Stimulated activated CD4-positive, alpha-beta T cell treated with anti-CD3 and anti-CD28 coated beads, Interleukin-12 subunit alpha, Interleukin-12 subunit beta, amount 100 ng/mL, for 48 hours (primary cell): Measurements from ENCODE around the gene TSPO2.

ENCODE experiments used
- DNase-seq, 3 donors: peaks; one replicate each; pipeline ENCODE4 v3.0.0-alpha.2; 2020; ENCODE audit warnings: low read depth in 2 of 3, low spot score in 1 of 3

Gene TSPO2

GRCh38 chr6:41074692-41075436 lies 32.6 kb downstream of the TSPO2 start:
- DNase-seq: no peak

GRCh38 chr6:41075651-41076626 lies 33.7 kb downstream of the TSPO2 start:
- DNase-seq: no peak

- no peak for DNase-seq
These were observed 35.3 kb downstream of the TSPO2 start for GRCh38 chr6:41077536-41077935.

GRCh38 chr6:41078101-41078500 lies 35.8 kb downstream of the TSPO2 start:
- no peak for DNase-seq

GRCh38 chr6:41079080-41079479 lies 36.8 kb downstream of the TSPO2 start:
- no peak for DNase-seq

- DNase-seq: no peak
These were observed 38.4 kb downstream of the TSPO2 start for GRCh38 chr6:41080621-41081020.

- no peak for DNase-seq
These were observed 40.8 kb downstream of the TSPO2 start for GRCh38 chr6:41083072-41083471.

GRCh38 chr6:41085182-41085581 lies 42.9 kb downstream of the TSPO2 start:
- DNase-seq: no peak

- no peak for DNase-seq
These were observed 46.2 kb downstream of the TSPO2 start for GRCh38 chr6:41088451-41088850.

- no peak for DNase-seq
These were observed 48.8 kb downstream of the TSPO2 start for GRCh38 chr6:41090841-41091761.

- no peak for DNase-seq
These were observed 50.3 kb downstream of the TSPO2 start for GRCh38 chr6:41092421-41093140.

- no peak for DNase-seq
These were observed 51.5 kb downstream of the TSPO2 start for GRCh38 chr6:41093729-41094128.
